ENCODE results near the gene TLE3.

TLE3 gene

DNA sequence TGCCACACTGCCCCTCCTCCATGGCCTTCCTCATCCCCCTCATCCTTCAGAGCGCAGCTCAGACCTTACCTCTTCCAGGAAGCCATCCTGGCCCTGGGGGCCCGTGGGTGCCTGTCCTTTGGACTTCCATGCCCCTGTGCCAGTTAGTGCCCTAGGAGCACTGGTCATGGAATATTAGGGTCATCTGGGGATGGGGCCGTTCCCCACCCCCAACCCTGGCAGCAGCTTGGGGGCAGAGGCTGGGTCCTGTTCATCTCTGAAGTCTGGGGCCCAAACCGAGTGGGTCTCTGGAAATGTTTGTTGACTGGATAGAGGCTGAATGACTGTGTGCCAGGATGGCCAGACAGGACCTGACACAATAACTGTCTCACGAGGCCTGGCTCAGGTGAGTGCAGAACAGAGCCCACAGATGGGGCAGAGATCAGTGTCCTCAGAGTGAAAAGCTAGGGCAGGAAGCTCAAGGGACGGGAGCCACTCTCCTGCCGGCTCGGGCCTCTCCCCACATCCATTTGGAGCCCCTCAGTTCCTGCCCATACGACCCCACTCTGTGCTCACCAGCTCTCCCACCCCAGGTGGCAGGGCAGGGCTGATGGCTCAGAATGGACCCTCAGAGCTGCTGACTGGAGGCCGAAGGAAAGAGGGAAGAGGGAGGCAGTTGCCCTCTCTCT, 62.5 kb downstream of the TLE3 start:
- Mint-ChIP-seq H3K9me3 (ENCODE audit: low read depth) (no peaks in the 10 kb centered on the region), H3K4me1 (ENCODE audit: low read depth) (no peaks in the 10 kb centered on the region), H3K36me3 (no peaks in the 10 kb centered on the region), H3K27me3 (no peaks in the 10 kb centered on the region), H3K4me3 (no peak overlapping the region), H3K27ac (no peak overlapping the region)

DNA sequence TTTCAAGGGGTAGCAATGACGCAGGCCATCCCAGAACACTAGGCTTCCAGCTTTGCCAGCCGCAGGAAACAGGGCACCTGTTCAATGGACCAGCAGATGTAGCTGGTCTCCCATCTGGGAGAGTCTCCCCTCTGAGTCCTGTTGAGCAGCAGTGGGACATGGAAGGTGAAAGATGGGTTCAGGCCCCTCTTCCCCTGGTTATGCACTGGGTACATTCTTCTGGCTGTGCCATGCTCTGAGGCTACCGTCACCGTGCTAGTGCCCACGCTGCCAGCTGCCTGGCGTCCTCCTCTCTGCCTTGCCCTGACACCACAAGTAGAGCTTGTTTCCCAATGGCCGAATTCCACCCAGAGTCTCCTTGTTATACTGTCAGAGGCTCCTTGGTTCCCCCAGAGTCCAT, 63.1 kb downstream of the TLE3 start:
- Mint-ChIP-seq H3K36me3 (no peaks in the 10 kb centered on the region), H3K4me3 (no peak overlapping the region), H3K27ac (no peak overlapping the region), H3K9me3 (ENCODE audit: low read depth) (no peaks in the 10 kb centered on the region), H3K27me3 (no peaks in the 10 kb centered on the region), H3K4me1 (ENCODE audit: low read depth) (no peaks in the 10 kb centered on the region)

DNA sequence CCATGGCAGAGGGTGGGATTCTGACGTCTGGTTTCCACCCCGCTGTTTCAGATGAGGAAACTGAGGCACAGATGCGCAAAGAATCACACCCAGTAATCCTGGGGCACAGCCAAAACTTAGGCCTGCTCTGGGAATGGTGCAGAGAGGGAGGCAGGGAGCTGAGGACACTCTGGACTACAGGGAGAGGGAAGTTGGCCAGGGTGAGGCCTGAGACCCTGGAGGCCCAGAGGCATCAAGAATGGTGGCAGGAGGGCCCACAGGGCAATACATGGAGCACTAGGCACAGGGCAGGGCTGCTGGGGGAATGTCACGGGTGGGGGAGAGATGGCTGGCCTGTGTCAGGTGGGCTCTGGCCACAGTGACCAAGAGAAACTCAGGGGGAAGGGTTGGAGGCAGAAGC, 63.6 kb downstream of the TLE3 start:
- Mint-ChIP-seq H3K27ac (no peak overlapping the region), H3K4me1 (ENCODE audit: low read depth) (no peaks in the 10 kb centered on the region), H3K36me3 (no peaks in the 10 kb centered on the region), H3K27me3 (no peaks in the 10 kb centered on the region), H3K4me3 (no peak overlapping the region), H3K9me3 (ENCODE audit: low read depth) (no peaks in the 10 kb centered on the region)

DNA sequence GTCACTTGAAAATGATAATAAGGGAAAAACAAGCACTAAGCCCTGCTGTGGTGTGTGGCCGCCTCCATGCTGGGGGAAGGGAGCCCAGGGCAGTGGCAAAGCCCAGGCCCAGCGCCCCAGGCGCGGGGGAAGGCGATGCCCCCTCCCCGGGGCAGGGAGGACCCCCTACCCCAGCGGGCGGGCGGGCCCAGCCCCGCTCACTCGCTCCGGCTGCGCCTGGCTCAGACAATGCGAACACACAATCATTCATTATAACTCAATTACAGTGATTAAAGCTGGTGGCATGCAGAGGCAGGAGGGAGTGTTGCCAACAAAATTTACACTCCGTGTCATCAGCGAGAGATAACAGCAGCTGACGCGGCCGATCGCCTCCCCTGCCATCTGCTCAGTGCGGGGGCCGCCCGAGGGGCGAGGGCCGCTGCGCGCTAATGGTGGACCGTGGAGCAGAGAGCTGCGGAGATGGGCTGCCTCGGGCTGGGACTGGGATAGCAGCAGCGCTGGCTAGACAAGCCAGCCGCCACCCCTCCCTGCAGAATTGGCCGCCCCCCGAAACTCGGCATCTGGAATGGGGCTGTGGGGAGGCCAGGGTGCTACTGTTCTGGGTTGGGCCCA, 64.1 kb downstream of the TLE3 start:
- H3K9me3 Mint-ChIP-seq (ENCODE audit: low read depth), result no peaks in the 10 kb centered on the region
- no peak overlapping the region for H3K27ac Mint-ChIP-seq
- H3K36me3 Mint-ChIP-seq, result no peaks in the 10 kb centered on the region
- no peaks in the 10 kb centered on the region for H3K4me1 Mint-ChIP-seq (ENCODE audit: low read depth)
- no peaks in the 10 kb centered on the region for H3K27me3 Mint-ChIP-seq
- H3K4me3 Mint-ChIP-seq, result no peak overlapping the region

DNA sequence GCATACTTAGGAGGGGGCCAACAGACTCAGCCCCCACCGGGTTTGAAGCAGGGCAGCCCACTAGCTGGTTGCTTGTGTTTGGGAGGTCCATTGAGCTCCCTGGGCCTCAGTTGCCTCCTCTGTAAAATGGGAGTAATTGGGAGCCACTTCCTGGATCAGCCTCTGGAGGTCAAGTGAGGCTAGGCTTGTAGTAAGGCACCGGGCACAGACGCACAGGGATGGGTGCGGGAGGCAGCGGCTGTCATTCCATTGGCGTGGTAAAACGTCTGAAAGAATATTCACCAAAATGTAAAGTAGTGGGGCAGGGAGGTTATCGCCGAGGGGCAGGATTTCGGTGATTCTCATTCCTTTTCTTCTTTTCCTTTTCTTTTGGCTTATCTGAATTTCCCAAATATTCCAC, 64.6 kb downstream of the TLE3 start:
- H3K4me3 Mint-ChIP-seq, result no peak overlapping the region
- no peaks in the 10 kb centered on the region for H3K9me3 Mint-ChIP-seq (ENCODE audit: low read depth)
- H3K27me3 Mint-ChIP-seq, result no peaks in the 10 kb centered on the region
- no peaks in the 10 kb centered on the region for H3K4me1 Mint-ChIP-seq (ENCODE audit: low read depth)
- no peaks in the 10 kb centered on the region for H3K36me3 Mint-ChIP-seq
- no peak overlapping the region for H3K27ac Mint-ChIP-seq

DNA sequence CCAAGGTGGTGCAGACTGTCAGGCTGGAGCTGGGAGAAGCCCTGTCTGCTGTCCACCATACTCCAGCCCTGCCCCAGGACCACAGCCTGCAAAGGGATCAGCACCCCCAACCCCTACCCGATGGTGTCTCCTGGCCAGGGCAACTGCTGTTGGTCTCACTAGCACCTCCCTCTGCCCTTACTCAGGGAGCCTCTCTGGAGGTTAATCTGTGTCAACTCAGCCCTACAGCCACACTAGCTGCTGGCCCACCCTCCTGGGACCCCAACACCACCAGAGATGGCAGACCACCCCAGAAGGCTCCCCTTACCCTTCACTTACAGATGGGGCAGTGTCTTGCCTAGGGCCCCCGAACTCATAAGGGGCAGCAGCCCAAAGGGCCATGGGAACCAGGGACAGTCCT, 65.2 kb downstream of the TLE3 start:
- Mint-ChIP-seq H3K27me3 (no peaks in the 10 kb centered on the region), H3K4me1 (ENCODE audit: low read depth) (no peaks in the 10 kb centered on the region), H3K9me3 (ENCODE audit: low read depth) (no peaks in the 10 kb centered on the region), H3K4me3 (no peak overlapping the region), H3K27ac (no peak overlapping the region), H3K36me3 (no peaks in the 10 kb centered on the region)

DNA sequence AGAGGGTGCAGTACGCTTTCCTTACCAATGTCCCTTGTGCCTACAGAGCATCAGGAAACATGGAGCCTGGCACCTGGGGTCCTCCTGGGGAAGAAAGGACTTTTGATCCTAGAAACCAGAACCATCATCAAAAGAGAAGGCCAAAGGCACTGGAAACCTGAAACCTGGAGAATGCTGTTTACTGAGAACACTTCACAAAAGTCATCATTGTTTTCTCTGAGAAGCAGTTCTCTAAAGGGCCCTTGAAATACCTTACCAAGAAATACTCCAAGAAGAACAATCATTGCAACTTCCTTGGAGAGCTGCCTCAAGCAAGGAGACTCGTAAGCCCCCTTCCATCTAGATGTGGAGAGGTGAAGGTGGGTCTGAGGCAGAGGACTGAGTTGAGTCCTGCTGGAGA, 66.0 kb downstream of the TLE3 start:
- Mint-ChIP-seq H3K9me3 (ENCODE audit: low read depth) (no peaks in the 10 kb centered on the region), H3K27me3 (no peaks in the 10 kb centered on the region), H3K4me3 (no peak overlapping the region), H3K36me3 (no peaks in the 10 kb centered on the region), H3K27ac (no peak overlapping the region), H3K4me1 (ENCODE audit: low read depth) (no peaks in the 10 kb centered on the region)

DNA sequence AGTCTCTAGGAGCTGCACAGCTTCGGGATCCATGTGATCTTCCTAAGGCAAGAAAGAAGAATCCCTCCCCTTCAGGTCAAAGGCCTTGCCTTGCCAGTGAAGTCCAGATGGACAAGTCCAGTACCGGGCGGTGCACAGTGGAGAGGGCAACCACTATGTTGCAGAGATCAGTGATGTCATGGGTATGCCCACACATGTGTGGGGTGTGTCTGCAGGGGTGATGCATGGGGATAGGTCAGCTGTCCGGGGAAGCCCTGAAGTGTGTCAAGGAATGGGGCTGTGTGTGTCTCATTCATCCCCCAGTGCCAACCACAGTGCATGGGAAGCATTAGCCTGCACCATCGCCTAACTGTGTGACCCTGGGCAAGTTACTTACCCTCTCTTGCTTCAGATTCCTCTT, 66.5 kb downstream of the TLE3 start:
- H3K4me1 Mint-ChIP-seq (ENCODE audit: low read depth), result no peaks in the 10 kb centered on the region

GRCh38 chr15:70030851-70031250, 66.9 kb downstream of the TLE3 start:
- Mint-ChIP-seq H3K27ac (no peak overlapping the region), H3K27me3 (no peaks in the 10 kb centered on the region), H3K9me3 (ENCODE audit: low read depth) (no peaks in the 10 kb centered on the region), H3K36me3 (no peaks in the 10 kb centered on the region), H3K4me1 (ENCODE audit: low read depth) (no peaks in the 10 kb centered on the region), H3K4me3 (no peak overlapping the region)

More for the DNA sequence above, 66.5 kb downstream of the TLE3 start:
- Mint-ChIP-seq H3K9me3 (ENCODE audit: low read depth) (no peaks in the 10 kb centered on the region), H3K27ac (no peak overlapping the region), H3K36me3 (no peaks in the 10 kb centered on the region), H3K4me3 (no peak overlapping the region), H3K27me3 (no peaks in the 10 kb centered on the region)

DNA sequence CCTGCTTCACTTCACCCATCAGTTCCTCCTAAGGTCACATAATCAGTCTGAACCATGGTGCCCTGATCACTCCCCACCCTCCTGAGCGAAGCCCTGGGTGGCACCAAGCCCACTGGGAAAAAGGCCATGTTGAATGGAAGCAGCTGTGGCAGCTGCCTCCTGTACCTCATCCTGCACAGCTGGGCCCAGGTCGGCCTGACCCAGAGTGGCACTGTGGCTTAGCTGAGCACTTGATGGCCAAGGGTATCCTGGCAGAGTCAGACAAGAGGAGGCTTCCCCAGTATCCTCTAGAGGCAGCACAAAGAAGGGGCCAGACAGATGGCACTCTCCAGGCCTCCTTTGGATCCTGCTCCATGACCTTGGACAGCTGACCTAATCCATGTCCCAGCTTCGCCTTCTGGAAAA, 68.4 kb downstream of the TLE3 start:
- no peak overlapping the region for H3K4me3 Mint-ChIP-seq
- H3K9me3 Mint-ChIP-seq (ENCODE audit: low read depth), result no peaks in the 10 kb centered on the region
- H3K27me3 Mint-ChIP-seq, result no peaks in the 10 kb centered on the region
- peaks cover 2% of the 10 kb centered on the region for H3K4me1 Mint-ChIP-seq (ENCODE audit: low read depth)
- no peak overlapping the region for H3K27ac Mint-ChIP-seq
- H3K36me3 Mint-ChIP-seq, result no peaks in the 10 kb centered on the region

DNA sequence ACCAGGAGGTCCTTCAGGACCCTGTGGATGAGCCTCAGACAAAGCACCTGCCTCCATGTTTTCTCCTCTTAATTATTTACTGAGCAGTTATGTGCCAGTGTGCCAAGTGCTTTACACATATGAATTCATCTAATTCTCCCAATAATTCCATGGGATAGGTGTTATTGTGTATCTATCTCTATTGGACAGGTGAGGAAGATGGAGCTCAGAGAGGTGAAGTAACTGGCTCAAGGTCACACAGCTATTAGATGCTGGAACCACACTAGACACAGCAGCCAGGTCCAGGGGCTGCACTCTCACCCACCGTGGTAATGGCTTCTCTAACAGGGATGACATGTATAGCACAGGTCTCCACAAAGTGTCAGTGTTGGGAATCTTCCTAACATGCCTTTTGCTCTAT, 70.2 kb downstream of the TLE3 start:
- Mint-ChIP-seq H3K4me1 (ENCODE audit: low read depth) (peaks cover 17% of the 10 kb centered on the region), H3K27ac (no peak overlapping the region), H3K36me3 (no peaks in the 10 kb centered on the region), H3K27me3 (no peaks in the 10 kb centered on the region), H3K4me3 (no peak overlapping the region), H3K9me3 (ENCODE audit: low read depth) (no peaks in the 10 kb centered on the region)

DNA sequence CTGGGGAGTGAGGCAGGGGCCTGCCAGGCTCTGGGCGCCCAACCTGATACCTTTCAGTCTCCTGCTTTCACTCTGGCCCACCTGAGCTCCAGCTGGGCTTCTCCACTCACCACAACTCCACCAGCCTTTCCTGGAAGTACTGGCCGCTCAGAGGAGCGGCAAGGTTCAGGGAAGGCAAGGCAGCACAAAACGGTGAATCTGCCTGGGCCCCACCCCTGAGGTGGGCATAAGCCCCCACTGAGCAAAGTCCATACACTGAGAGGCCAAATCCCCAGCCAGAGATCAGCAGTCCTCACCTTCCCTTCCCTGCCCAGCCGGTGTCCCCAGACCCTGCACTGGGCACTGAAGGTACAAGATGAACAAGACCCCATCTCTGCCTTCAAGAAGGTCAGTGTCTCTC, 70.7 kb downstream of the TLE3 start:
- no peak overlapping the region for H3K27ac Mint-ChIP-seq
- H3K4me1 Mint-ChIP-seq (ENCODE audit: low read depth), result peaks cover 17% of the 10 kb centered on the region
- H3K4me3 Mint-ChIP-seq, result no peak overlapping the region

GRCh38 chr15:70025413-70026296, 72.1 kb downstream of the TLE3 start:
- Mint-ChIP-seq H3K4me1 (ENCODE audit: low read depth) (peaks cover 17% of the 10 kb centered on the region), H3K27ac (no peak overlapping the region), H3K27me3 (no peaks in the 10 kb centered on the region), H3K36me3 (no peaks in the 10 kb centered on the region), H3K4me3 (no peak overlapping the region), H3K9me3 (ENCODE audit: low read depth) (no peaks in the 10 kb centered on the region)

More for the DNA sequence above, 70.7 kb downstream of the TLE3 start:
- H3K27me3 Mint-ChIP-seq, result no peaks in the 10 kb centered on the region
- H3K9me3 Mint-ChIP-seq (ENCODE audit: low read depth), result no peaks in the 10 kb centered on the region
- H3K36me3 Mint-ChIP-seq, result no peaks in the 10 kb centered on the region

DNA sequence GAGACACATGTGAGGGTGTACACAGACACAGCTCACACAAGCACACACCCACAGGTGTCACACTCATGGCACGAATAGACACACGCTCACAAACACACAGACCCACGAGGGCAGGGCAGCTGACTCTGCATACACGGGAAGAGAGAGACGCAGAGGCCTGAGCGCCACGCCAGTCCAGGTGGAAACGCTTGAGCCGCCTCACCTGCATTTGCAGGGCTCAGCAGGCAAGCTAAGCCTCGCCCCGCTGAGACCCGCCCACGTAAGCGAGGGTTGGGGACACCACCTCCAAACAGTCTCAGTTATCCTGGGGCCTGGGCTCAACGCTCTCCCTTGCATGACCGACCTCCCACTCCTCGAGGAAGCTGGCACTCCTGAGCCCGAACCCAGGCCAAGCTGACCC, 73.2 kb downstream of the TLE3 start:
- no peak overlapping the region for H3K27ac Mint-ChIP-seq
- H3K9me3 Mint-ChIP-seq (ENCODE audit: low read depth), result no peaks in the 10 kb centered on the region
- H3K36me3 Mint-ChIP-seq, result no peaks in the 10 kb centered on the region
- no peak overlapping the region for H3K4me3 Mint-ChIP-seq
- no peaks in the 10 kb centered on the region for H3K27me3 Mint-ChIP-seq
- peaks cover 17% of the 10 kb centered on the region for H3K4me1 Mint-ChIP-seq (ENCODE audit: low read depth)

DNA sequence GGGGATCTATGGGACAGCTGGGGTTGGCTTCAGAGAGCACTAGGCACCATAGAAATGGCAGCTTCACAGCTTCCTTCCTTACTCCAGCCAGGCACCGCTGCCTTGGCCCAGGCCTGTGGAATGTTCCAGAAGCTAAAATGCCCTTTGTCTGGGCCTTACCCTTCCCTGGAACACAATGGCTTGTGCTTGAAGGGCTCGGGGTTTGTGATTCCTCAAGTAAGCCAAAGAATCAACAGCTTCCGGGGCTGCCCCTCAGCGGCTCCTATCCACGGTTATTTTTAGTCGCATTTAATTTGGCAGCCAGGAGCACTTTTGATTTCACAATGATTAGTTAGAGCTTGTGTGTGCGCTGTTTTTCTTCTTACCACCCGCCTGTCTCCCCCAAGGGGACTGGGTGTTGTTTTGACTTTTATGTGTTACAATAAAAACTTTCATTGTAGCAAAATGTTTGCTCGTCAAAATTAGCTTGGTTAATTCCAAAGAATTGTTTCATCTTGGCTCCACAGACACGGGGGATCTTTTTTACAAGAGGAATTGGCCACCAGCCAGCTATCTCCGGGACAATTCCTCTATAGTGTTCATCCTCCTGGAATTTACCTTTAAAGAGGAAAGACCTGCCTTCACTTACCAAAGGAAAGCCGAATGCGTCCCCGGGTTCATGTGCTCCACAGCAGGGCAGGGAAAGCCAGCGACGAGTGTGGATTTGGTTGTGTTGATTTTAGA, 73.8 kb downstream of the TLE3 start:
- H3K9me3 Mint-ChIP-seq (ENCODE audit: low read depth), result no peaks in the 10 kb centered on the region
- H3K27ac Mint-ChIP-seq, result no peak overlapping the region
- no peaks in the 10 kb centered on the region for H3K27me3 Mint-ChIP-seq
- no peaks in the 10 kb centered on the region for H3K36me3 Mint-ChIP-seq
- peaks cover 17% of the 10 kb centered on the region for H3K4me1 Mint-ChIP-seq (ENCODE audit: low read depth)
- H3K4me3 Mint-ChIP-seq, result no peak overlapping the region
